ENCODE measurements around the gene TEX264.

DNA sequence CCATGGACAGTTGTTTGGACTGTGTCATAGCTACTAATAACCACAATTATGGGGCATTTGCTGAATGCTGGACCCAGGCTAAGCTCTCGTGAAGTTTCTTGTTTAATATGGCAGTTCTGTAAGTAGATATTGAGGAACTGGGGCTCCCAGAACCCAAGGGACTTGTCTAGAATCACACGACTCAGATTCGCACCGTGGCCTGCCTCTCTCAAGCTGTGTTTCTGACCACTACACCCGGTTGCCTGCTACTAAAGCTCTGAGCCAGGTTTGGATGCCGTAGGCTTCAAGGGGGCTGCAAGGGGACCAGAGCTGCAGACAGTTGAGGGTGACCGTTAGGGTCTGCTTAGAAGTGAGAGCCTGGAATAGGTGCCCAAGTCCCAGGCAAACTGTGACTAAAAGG lies 11.5 kb downstream of the TEX264 start:
- TF ChIP-seq POLR2A (IDR thresholded peaks at IDR 0.05), result no peak
- no peak for TF ChIP-seq EP300 (IDR thresholded peaks at IDR 0.05)
